HPDE6-E6E7 (cell line): ENCODE data around the gene MYZAP.

Source experiments
- DNase-seq: peaks from one replicate; pipeline ENCODE4 v3.0.0; 2011; ENCODE audit warnings: missing footprints; ENCODE audit errors: extremely low spot score

MYZAP gene

GRCh38 chr15:57562196-57562769 lies 29.4 kb upstream of the MYZAP start:
- DNase-seq: no peak

- no peak for DNase-seq
These were observed 28.3 kb upstream of the MYZAP start for GRCh38 chr15:57563416-57563815.

- DNase-seq: no peak
These were observed 26.4 kb upstream of the MYZAP start for GRCh38 chr15:57565311-57565710.

GRCh38 chr15:57566834-57567233 lies 24.9 kb upstream of the MYZAP start:
- DNase-seq: no peak

- no peak for DNase-seq
These were observed 23.8 kb upstream of the MYZAP start for GRCh38 chr15:57567891-57568290.

- DNase-seq: no peak
These were observed 23.4 kb upstream of the MYZAP start for GRCh38 chr15:57568299-57568698.

GRCh38 chr15:57570340-57570739 lies 21.4 kb upstream of the MYZAP start:
- no peak for DNase-seq

- peak; percentile 83 for DNase-seq
These were observed 20.7 kb upstream of the MYZAP start for GRCh38 chr15:57570994-57571393.

GRCh38 chr15:57571725-57572124 lies 20.0 kb upstream of the MYZAP start:
- DNase-seq: no peak

GRCh38 chr15:57572468-57572867 lies 19.2 kb upstream of the MYZAP start:
- no peak for DNase-seq

GRCh38 chr15:57573151-57573550 lies 18.6 kb upstream of the MYZAP start:
- DNase-seq: no peak

- no peak for DNase-seq
These were observed 16.3 kb upstream of the MYZAP start for GRCh38 chr15:57575363-57575762.

GRCh38 chr15:57578288-57578900 lies 13.3 kb upstream of the MYZAP start:
- no peak for DNase-seq

GRCh38 chr15:57580428-57580827 lies 11.3 kb upstream of the MYZAP start:
- DNase-seq: no peak

GRCh38 chr15:57580866-57581265 lies 10.8 kb upstream of the MYZAP start:
- DNase-seq: no peak

- no peak for DNase-seq
These were observed 9.6 kb upstream of the MYZAP start for GRCh38 chr15:57582090-57582489.

GRCh38 chr15:57583282-57583681 lies 8.4 kb upstream of the MYZAP start:
- DNase-seq: no peak

- no peak for DNase-seq
These were observed 8.0 kb upstream of the MYZAP start for GRCh38 chr15:57583720-57584119.

GRCh38 chr15:57586661-57587424 lies 4.9 kb upstream of the MYZAP start:
- no peak for DNase-seq

- DNase-seq: no peak
These were observed 2.4 kb upstream of the MYZAP start for GRCh38 chr15:57589281-57589680.

GRCh38 chr15:57589754-57590153 lies 1.9 kb upstream of the MYZAP start:
- DNase-seq: no peak

- peak; percentile 31 for DNase-seq
These were observed 375 bp upstream of the MYZAP start for GRCh38 chr15:57591237-57591821.

- no peak for DNase-seq
These were observed 722 bp downstream of the MYZAP start for GRCh38 chr15:57592426-57592825.
